Measurements from ENCODE around the gene ZWILCH.
"Not testable (repeated sequence)": the region's sequence is repeated elsewhere in the genome, so short reads cannot be mapped to it uniquely, and the experiment has no call there.

ZWILCH gene

GRCh38 chr15:66504563-66505429, at the start of gene ZWILCH, which contains the start of gene RPL4:
Gene ZWILCH, plus strand, starts transcription at chr15:66505326. Its CDS starts 13 bp downstream, at chr15:66505339.
Gene RPL4, minus strand, starts transcription at chr15:66504855. Its CDS starts 65 bp downstream, at chr15:66504790.
- DNase-seq (ENCODE audit: low read depth) = peak; percentile 76

GRCh38 chr15:66456211-66456610, 48.9 kb upstream of the ZWILCH start:
- no peak for DNase-seq (ENCODE audit: low read depth)

- no peak for DNase-seq (ENCODE audit: low read depth)
Observed at GRCh38 chr15:66459818-66460615, 45.1 kb upstream of the ZWILCH start.

GRCh38 chr15:66461294-66461693, 43.8 kb upstream of the ZWILCH start:
- not testable (repeated sequence) for DNase-seq (ENCODE audit: low read depth)

GRCh38 chr15:66461917-66462316, 43.2 kb upstream of the ZWILCH start:
- DNase-seq (ENCODE audit: low read depth) = no peak

- no peak for DNase-seq (ENCODE audit: low read depth)
Observed at GRCh38 chr15:66462627-66463026, 42.5 kb upstream of the ZWILCH start.

GRCh38 chr15:66465294-66465693, 39.8 kb upstream of the ZWILCH start:
- DNase-seq (ENCODE audit: low read depth) = not testable (repeated sequence)

GRCh38 chr15:66467162-66468040, 37.7 kb upstream of the ZWILCH start:
- not testable (repeated sequence) for DNase-seq (ENCODE audit: low read depth)

- not testable (repeated sequence) for DNase-seq (ENCODE audit: low read depth)
Observed at GRCh38 chr15:66470825-66471224, 34.3 kb upstream of the ZWILCH start.

- DNase-seq (ENCODE audit: low read depth) = no peak
Observed at GRCh38 chr15:66472176-66472999, 32.7 kb upstream of the ZWILCH start.

- DNase-seq (ENCODE audit: low read depth) = no peak
Observed at GRCh38 chr15:66474135-66474534, 31.0 kb upstream of the ZWILCH start.

GRCh38 chr15:66474963-66475362, 30.2 kb upstream of the ZWILCH start:
- DNase-seq (ENCODE audit: low read depth) = no peak

- no peak for DNase-seq (ENCODE audit: low read depth)
Observed at GRCh38 chr15:66476535-66476934, 28.6 kb upstream of the ZWILCH start.

- no peak for DNase-seq (ENCODE audit: low read depth)
Observed at GRCh38 chr15:66477011-66477410, 28.1 kb upstream of the ZWILCH start.

- no peak for DNase-seq (ENCODE audit: low read depth)
Observed at GRCh38 chr15:66480267-66480666, 24.9 kb upstream of the ZWILCH start.

- DNase-seq (ENCODE audit: low read depth) = no peak
Observed at GRCh38 chr15:66481107-66481856, 23.8 kb upstream of the ZWILCH start.

GRCh38 chr15:66482539-66482938, 22.6 kb upstream of the ZWILCH start:
- no peak for DNase-seq (ENCODE audit: low read depth)

- no peak for DNase-seq (ENCODE audit: low read depth)
Observed at GRCh38 chr15:66483131-66483566, 22.0 kb upstream of the ZWILCH start.

GRCh38 chr15:66484539-66485112, 20.5 kb upstream of the ZWILCH start:
- no peak for DNase-seq (ENCODE audit: low read depth)

- no peak for DNase-seq (ENCODE audit: low read depth)
Observed at GRCh38 chr15:66486887-66487286, 18.2 kb upstream of the ZWILCH start.

Measured in activated T-cell treated with anti-CD3 and anti-CD28 coated beads for 48 hours (primary cell).